HEK293 (cell line): ENCODE data around the gene GHRL.

Experiments
- CTCF ChIA-PET: fragments of 350-600 bp; formaldehyde crosslinking; extraction: SDS; loops from one replicate; lab custom pipeline; 2021; ENCODE audit warnings: antibody characterized with exemption; lab: Yijun Ruan, JAX
- POLR2A ChIA-PET: fragments of 300-600 bp; formaldehyde crosslinking; extraction: SDS; loops from one replicate; lab custom pipeline; 2020; ENCODE audit warnings: antibody characterized with exemption, inconsistent platforms; lab: Yijun Ruan, JAX
- H3K27ac ChIP-seq: fragments of 200-500 bp; sonication (Bioruptor generic); 2 replicates; pipeline ENCODE4 v1.5.1; 2014; ENCODE audit warnings: low read depth, low read length, control low read depth, inconsistent platforms; ENCODE audit errors: extremely low read depth
- H3K36me3 ChIP-seq, 2 experiments: fragments of 200-500 bp in 1 of 2; sonication (Bioruptor generic) in 1 of 2; 1 replicate in 1 of 2; 2 replicates in 1 of 2; pipeline ENCODE4 v1.5.1; 2014 to 2017; ENCODE audit warnings: inconsistent platforms in 2 of 2, low read length in 2 of 2; ENCODE audit not compliant: control insufficient read depth in 2 of 2, insufficient read depth in 1 of 2
- H3K4me1 ChIP-seq: fragments of 200-500 bp; sonication (Bioruptor generic); 2 replicates; pipeline ENCODE4 v1.5.1; 2014; ENCODE audit warnings: mild to moderate bottlenecking, low read length, inconsistent platforms; ENCODE audit not compliant: control insufficient read depth, insufficient read depth
- H3K4me3 ChIP-seq: 2 replicates; pipeline ENCODE4 v1.5.1; 2011; ENCODE audit warnings: low read depth, mild to moderate bottlenecking, control low read depth, low read length, moderate library complexity
- H3K9me3 ChIP-seq: fragments of 200-500 bp; sonication (Bioruptor generic); 2 replicates; pipeline ENCODE4 v1.5.1; 2014; ENCODE audit warnings: low read depth, low read length, inconsistent platforms; ENCODE audit not compliant: control insufficient read depth, insufficient read depth
- GLIS1 ChIP-seq: fragments of 450-650 bp; formaldehyde crosslinking; IDR thresholded peaks from 2 replicates; pipeline ENCODE4 v1.5.1; 2016; ENCODE audit warnings: missing biosample characterization, missing genetic modification characterization
- IKZF3 ChIP-seq: fragments of 450-650 bp; IDR thresholded peaks from 2 replicates; pipeline ENCODE4 v1.5.0; 2018; ENCODE audit warnings: missing biosample characterization, mild to moderate bottlenecking, missing genetic modification characterization, moderate library complexity
- KLF7 ChIP-seq: fragments of 450-650 bp; formaldehyde crosslinking; IDR thresholded peaks from 2 replicates; pipeline ENCODE4 v1.5.1; 2016; ENCODE audit warnings: missing biosample characterization, missing genetic modification characterization, borderline replicate concordance
- ZFP69B ChIP-seq: fragments of 450-650 bp; formaldehyde crosslinking; IDR thresholded peaks from 2 replicates; pipeline ENCODE4 v1.5.1; 2016; ENCODE audit warnings: missing biosample characterization, missing genetic modification characterization
- ZNF16 ChIP-seq: fragments of 450-650 bp; formaldehyde crosslinking; IDR thresholded peaks from 2 replicates; pipeline ENCODE4 v1.5.1; 2016; ENCODE audit warnings: low read depth, missing biosample characterization, missing genetic modification characterization
- ZNF223 ChIP-seq: fragments of 450-650 bp; formaldehyde crosslinking; IDR thresholded peaks from 2 replicates; pipeline ENCODE4 v1.5.1; 2016; ENCODE audit warnings: missing biosample characterization, missing genetic modification characterization
- ZNF549 ChIP-seq: fragments of 450-650 bp; IDR thresholded peaks from 2 replicates; pipeline ENCODE4 v1.5.1; 2018; ENCODE audit warnings: missing biosample characterization, missing genetic modification characterization, mild to moderate bottlenecking, inconsistent platforms, moderate library complexity
- ZNF571 ChIP-seq: fragments of 450-650 bp; formaldehyde crosslinking; IDR thresholded peaks from 2 replicates; pipeline ENCODE4 v1.5.0; 2017; ENCODE audit warnings: missing biosample characterization, missing genetic modification characterization
- ZNF658 ChIP-seq: fragments of 450-650 bp; formaldehyde crosslinking; IDR thresholded peaks from 2 replicates; pipeline ENCODE4; 2016; ENCODE audit warnings: missing biosample characterization, missing genetic modification characterization
- ZNF777 ChIP-seq: fragments of 450-650 bp; formaldehyde crosslinking; IDR thresholded peaks from 2 replicates; pipeline ENCODE4 v1.5.1; 2017; ENCODE audit warnings: missing biosample characterization, missing genetic modification characterization, borderline replicate concordance
- ZNF837 ChIP-seq: fragments of 450-650 bp; formaldehyde crosslinking; IDR thresholded peaks from 2 replicates; pipeline ENCODE4 v1.5.1; 2016; ENCODE audit warnings: missing biosample characterization, missing genetic modification characterization
- ZSCAN16 ChIP-seq: fragments of 450-650 bp; formaldehyde crosslinking; IDR thresholded peaks from 2 replicates; pipeline ENCODE4 v1.5.1; 2016; ENCODE audit warnings: missing biosample characterization, missing genetic modification characterization
- TF ChIP-seq, protein P1 (sequence below): fragments of 450-650 bp; formaldehyde crosslinking; IDR thresholded peaks from 2 replicates; pipeline ENCODE4 v1.5.1; 2017; ENCODE audit warnings: missing biosample characterization, missing genetic modification characterization
- TF ChIP-seq, protein P2 (sequence below): fragments of 450-650 bp; formaldehyde crosslinking; IDR thresholded peaks from 2 replicates; pipeline ENCODE4 v1.5.1; 2016; ENCODE audit warnings: missing biosample characterization, missing genetic modification characterization
- TF ChIP-seq, protein P3 (sequence below): fragments of 450-650 bp; formaldehyde crosslinking; conservative IDR thresholded peaks from 2 replicates; pipeline ENCODE4 v1.5.1; 2016; ENCODE audit warnings: low read depth, missing biosample characterization, missing genetic modification characterization
- TF ChIP-seq, protein P4 (sequence below): fragments of 450-650 bp; formaldehyde crosslinking; IDR thresholded peaks from 2 replicates; pipeline ENCODE4 v1.5.1; 2016; ENCODE audit warnings: missing biosample characterization, missing genetic modification characterization
- TF ChIP-seq, protein P5 (sequence below): fragments of 450-650 bp; formaldehyde crosslinking; IDR thresholded peaks from 2 replicates; pipeline ENCODE4 v1.5.1; 2016; ENCODE audit warnings: missing biosample characterization, missing genetic modification characterization

The GHRL gene

DNA sequence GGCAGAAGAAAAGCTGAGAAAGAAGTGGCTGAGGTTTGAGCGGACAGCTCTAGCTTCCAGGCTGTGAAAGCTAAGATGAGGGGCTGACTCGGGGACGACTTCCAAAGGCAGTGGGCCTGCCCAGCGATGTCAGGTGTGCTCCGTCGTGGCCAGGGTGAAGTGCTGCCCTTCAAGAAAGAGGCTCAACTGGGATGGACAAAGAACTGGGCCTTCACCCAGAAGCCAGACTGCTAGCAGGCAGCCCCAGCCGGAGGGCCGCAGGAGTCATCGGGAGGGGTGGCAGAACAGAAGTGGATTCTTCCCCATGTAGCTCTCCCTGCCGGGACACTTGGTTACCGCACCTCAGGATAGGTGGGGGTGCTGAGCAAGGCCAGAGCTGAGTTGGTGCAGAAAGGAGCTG lies 41.3 kb upstream of the GHRL start:
- H3K27ac ChIP-seq, result no peak overlapping the region
- TF ChIP-seq, protein P1, sequence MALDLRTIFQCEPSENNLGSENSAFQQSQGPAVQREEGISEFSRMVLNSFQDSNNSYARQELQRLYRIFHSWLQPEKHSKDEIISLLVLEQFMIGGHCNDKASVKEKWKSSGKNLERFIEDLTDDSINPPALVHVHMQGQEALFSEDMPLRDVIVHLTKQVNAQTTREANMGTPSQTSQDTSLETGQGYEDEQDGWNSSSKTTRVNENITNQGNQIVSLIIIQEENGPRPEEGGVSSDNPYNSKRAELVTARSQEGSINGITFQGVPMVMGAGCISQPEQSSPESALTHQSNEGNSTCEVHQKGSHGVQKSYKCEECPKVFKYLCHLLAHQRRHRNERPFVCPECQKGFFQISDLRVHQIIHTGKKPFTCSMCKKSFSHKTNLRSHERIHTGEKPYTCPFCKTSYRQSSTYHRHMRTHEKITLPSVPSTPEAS, result no peak
- TF ChIP-seq KLF7 (no peak), ZNF571 (no peak), ZSCAN16 (tag by site-specific recombination) (no peak)
- TF ChIP-seq, protein P2, sequence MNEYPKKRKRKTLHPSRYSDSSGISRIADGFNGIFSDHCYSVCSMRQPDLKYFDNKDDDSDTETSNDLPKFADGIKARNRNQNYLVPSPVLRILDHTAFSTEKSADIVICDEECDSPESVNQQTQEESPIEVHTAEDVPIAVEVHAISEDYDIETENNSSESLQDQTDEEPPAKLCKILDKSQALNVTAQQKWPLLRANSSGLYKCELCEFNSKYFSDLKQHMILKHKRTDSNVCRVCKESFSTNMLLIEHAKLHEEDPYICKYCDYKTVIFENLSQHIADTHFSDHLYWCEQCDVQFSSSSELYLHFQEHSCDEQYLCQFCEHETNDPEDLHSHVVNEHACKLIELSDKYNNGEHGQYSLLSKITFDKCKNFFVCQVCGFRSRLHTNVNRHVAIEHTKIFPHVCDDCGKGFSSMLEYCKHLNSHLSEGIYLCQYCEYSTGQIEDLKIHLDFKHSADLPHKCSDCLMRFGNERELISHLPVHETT, result no peak
- no peaks in the 10 kb centered on the region for H3K9me3 ChIP-seq
- POLR2A ChIA-PET, result no interaction called here
- no peaks in the 10 kb centered on the region for H3K4me1 ChIP-seq
- H3K4me3 ChIP-seq, result no peak overlapping the region
- CTCF ChIA-PET, result interaction anchor here (0.6 to 1.1 kb wide), 3 partner anchors 13 to 408 kb away, joined by 3 read pairs; no protein-coding TSS in a partner anchor
- no peaks in the 10 kb centered on the region for H3K36me3 ChIP-seq

DNA sequence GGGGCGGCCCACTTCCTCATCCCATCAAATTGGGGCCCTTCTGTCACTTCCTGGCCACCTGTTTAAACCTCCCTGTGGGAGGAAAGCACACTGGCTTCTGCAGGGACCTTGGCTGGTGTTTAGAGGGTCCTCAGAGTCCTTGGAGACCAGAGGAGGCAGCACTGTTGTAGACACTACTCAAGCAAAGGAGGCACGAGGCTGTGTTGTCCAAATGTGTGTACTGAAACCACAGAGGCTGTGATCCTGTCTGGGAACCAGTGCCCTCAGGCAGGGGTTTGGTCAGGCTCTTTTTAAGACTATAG lies 40.6 kb upstream of the GHRL start:
- Histone ChIP-seq H3K4me3 (no peak overlapping the region), H3K36me3 (no peaks in the 10 kb centered on the region), H3K9me3 (no peaks in the 10 kb centered on the region), H3K4me1 (no peaks in the 10 kb centered on the region), H3K27ac (no peak overlapping the region)
- CTCF ChIA-PET, result interaction anchor here (0.6 kb wide), 1 partner anchor 91 kb away, joined by 3 read pairs; no protein-coding TSS in a partner anchor
- TF ChIP-seq GLIS1 (no peak), ZNF549 (tag by site-specific recombination) (no peak), ZNF837 (no peak), IKZF3 (tag by site-specific recombination) (no peak), ZFP69B (tag by site-specific recombination) (no peak), ZNF777 (tag by site-specific recombination) (no peak), KLF7 (no peak), ZNF223 (tag by site-specific recombination) (no peak), ZNF16 (tag by site-specific recombination) (no peak), ZNF658 (tag by site-specific recombination) (no peak)
- TF ChIP-seq, protein P3, sequence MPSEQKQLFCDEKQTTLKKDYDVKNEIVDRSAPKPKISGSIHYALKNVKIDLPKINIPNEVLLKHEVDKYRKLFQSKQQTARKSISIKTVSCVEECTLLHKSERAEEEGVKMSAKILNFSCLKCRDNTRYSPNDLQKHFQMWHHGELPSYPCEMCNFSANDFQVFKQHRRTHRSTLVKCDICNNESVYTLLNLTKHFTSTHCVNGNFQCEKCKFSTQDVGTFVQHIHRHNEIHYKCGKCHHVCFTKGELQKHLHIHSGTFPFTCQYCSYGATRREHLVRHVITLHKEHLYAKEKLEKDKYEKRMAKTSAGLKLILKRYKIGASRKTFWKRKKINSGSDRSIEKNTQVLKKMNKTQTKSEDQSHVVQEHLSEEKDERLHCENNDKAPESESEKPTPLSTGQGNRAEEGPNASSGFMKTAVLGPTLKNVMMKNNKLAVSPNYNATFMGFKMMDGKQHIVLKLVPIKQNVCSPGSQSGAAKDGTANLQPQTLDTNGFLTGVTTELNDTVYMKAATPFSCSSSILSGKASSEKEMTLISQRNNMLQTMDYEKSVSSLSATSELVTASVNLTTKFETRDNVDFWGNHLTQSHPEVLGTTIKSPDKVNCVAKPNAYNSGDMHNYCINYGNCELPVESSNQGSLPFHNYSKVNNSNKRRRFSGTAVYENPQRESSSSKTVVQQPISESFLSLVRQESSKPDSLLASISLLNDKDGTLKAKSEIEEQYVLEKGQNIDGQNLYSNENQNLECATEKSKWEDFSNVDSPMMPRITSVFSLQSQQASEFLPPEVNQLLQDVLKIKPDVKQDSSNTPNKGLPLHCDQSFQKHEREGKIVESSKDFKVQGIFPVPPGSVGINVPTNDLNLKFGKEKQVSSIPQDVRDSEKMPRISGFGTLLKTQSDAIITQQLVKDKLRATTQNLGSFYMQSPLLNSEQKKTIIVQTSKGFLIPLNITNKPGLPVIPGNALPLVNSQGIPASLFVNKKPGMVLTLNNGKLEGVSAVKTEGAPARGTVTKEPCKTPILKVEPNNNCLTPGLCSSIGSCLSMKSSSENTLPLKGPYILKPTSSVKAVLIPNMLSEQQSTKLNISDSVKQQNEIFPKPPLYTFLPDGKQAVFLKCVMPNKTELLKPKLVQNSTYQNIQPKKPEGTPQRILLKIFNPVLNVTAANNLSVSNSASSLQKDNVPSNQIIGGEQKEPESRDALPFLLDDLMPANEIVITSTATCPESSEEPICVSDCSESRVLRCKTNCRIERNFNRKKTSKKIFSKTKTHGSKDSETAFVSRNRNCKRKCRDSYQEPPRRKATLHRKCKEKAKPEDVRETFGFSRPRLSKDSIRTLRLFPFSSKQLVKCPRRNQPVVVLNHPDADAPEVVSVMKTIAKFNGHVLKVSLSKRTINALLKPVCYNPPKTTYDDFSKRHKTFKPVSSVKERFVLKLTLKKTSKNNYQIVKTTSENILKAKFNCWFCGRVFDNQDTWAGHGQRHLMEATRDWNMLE (tag by site-specific recombination), result no peak
- TF ChIP-seq, protein P1, result no peak
- TF ChIP-seq, protein P4, sequence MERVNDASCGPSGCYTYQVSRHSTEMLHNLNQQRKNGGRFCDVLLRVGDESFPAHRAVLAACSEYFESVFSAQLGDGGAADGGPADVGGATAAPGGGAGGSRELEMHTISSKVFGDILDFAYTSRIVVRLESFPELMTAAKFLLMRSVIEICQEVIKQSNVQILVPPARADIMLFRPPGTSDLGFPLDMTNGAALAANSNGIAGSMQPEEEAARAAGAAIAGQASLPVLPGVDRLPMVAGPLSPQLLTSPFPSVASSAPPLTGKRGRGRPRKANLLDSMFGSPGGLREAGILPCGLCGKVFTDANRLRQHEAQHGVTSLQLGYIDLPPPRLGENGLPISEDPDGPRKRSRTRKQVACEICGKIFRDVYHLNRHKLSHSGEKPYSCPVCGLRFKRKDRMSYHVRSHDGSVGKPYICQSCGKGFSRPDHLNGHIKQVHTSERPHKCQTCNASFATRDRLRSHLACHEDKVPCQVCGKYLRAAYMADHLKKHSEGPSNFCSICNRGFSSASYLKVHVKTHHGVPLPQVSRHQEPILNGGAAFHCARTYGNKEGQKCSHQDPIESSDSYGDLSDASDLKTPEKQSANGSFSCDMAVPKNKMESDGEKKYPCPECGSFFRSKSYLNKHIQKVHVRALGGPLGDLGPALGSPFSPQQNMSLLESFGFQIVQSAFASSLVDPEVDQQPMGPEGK, result no peak
- TF ChIP-seq, protein P5, sequence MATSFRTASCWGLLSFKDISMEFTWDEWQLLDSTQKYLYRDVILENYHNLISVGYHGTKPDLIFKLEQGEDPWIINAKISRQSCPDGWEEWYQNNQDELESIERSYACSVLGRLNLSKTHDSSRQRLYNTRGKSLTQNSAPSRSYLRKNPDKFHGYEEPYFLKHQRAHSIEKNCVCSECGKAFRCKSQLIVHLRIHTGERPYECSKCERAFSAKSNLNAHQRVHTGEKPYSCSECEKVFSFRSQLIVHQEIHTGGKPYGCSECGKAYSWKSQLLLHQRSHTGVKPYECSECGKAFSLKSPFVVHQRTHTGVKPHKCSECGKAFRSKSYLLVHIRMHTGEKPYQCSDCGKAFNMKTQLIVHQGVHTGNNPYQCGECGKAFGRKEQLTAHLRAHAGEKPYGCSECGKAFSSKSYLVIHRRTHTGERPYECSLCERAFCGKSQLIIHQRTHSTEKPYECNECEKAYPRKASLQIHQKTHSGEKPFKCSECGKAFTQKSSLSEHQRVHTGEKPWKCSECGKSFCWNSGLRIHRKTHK (tag by site-specific recombination), result no peak
- POLR2A ChIA-PET, result no interaction called here
